Osteoblast (primary cell): ENCODE measurements around the gene MIDN. TPM values are rescaled to one million over a fixed set of nuclear protein-coding genes. Genes with fewer than 3 reads are reported as not detected.
A peak's percentile ranks its signal among the peaks of the same experiment; 100 is the strongest.
"Not testable (repeated sequence)": the region's sequence is repeated elsewhere in the genome, so short reads cannot be mapped to it uniquely, and the experiment has no call there.

Experiments
- DNase-seq: peaks from one replicate; pipeline ENCODE4 v3.0.0; 2011; ENCODE audit warnings: low spot score, mixed read lengths; ENCODE audit not compliant: insufficient read length; ENCODE audit errors: missing footprints
- H2AFZ ChIP-seq: 2 replicates; pipeline ENCODE4 v1.6.0; 2011; ENCODE audit warnings: mild to moderate bottlenecking, low read length
- H3K27ac ChIP-seq: 2 replicates; pipeline ENCODE4 v1.5.1; 2011; ENCODE audit warnings: mild to moderate bottlenecking, low read depth, low read length, moderate library complexity
- H3K27me3 ChIP-seq: 2 replicates; pipeline ENCODE4 v1.6.0; 2012; ENCODE audit warnings: mild to moderate bottlenecking, control low read depth, inconsistent platforms, low read length, moderate library complexity; ENCODE audit not compliant: insufficient read depth
- H3K36me3 ChIP-seq: 2 replicates; pipeline ENCODE4 v1.5.1; 2011; ENCODE audit warnings: mild to moderate bottlenecking, low read length, control low read depth, moderate library complexity; ENCODE audit not compliant: insufficient read depth
- H3K4me1 ChIP-seq: 2 replicates; pipeline ENCODE4 v1.5.1; 2011; ENCODE audit warnings: mild to moderate bottlenecking, low read length, control low read depth, moderate library complexity; ENCODE audit not compliant: insufficient read depth
- H3K4me2 ChIP-seq: 2 replicates; pipeline ENCODE4 v1.6.0; 2011; ENCODE audit warnings: mild to moderate bottlenecking, low read length; ENCODE audit not compliant: insufficient read depth
- H3K4me3 ChIP-seq: fragments of 200-600 bp; sonication (generic); 3 replicates; pipeline ENCODE4 v1.5.1; 2012; ENCODE audit warnings: mild to moderate bottlenecking, low read length, inconsistent platforms; ENCODE audit not compliant: insufficient read depth
- H3K79me2 ChIP-seq: 2 replicates; pipeline ENCODE4 v1.6.0; 2012; ENCODE audit warnings: mild to moderate bottlenecking, low read length, control low read depth, inconsistent platforms; ENCODE audit not compliant: insufficient read depth
- H3K9me3 ChIP-seq: 2 replicates; pipeline ENCODE4 v1.5.1; 2011; ENCODE audit warnings: low read depth, low read length, control low read depth
- H4K20me1 ChIP-seq: 2 replicates; pipeline ENCODE4 v1.6.0; 2012; ENCODE audit warnings: mild to moderate bottlenecking, low read length, control low read depth; ENCODE audit not compliant: insufficient read depth
- total RNA-seq: library from RNA; depleted of rRNA; stranded (reverse); fragments of >200 nt; gene quantifications from 2 replicates; pipeline ENCODE4 v1.2.3, GENCODE V29; 2012
- TF ChIP-seq, protein P1 (sequence below): IDR thresholded peaks from 2 replicates; pipeline ENCODE4 v1.5.1; 2011; ENCODE audit warnings: mild to moderate bottlenecking, low read depth, low read length, moderate library complexity; ENCODE audit errors: extremely low read depth

MIDN gene
- total RNA-seq, 1 donor: 19.9 TPM

DNA sequence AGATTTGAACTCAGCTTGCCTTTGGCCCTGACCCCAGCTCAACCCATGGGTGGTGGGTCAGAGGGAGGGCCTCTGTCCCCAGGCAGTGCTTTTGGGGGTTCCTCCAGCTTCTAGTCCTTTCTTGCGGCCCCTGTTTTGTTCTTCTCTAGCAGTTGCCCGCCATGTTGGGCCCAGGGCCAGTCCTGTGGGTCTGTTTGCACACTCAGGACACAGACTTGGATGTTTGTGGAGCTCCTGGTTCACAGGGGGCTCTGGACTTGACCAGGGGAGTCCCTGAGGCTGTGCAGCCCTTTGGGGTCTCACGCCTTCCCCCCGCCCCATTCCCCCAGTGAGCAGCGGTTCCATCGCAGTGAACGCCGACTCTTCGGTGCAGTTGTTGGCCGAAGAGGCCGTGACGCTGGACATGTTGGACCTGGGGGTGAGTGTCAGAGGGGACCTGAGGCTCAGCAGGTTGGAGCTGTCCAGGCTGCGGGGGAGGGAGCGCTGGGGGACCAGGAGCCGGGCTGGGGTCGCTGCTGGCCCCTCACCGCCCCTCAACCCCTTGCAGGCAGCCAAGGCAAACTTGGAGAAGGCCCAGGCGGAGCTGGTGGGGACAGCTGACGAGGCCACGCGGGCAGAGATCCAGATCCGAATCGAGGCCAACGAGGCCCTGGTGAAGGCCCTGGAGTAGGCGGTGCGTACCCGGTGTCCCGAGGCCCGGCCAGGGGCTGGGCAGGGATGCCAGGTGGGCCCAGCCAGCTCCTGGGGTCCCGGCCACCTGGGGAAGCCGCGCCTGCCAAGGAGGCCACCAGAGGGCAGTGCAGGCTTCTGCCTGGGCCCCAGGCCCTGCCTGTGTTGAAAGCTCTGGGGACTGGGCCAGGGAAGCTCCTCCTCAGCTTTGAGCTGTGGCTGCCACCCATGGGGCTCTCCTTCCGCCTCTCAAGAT lies 4.4 kb upstream of the MIDN start:
- DNase-seq: peak; percentile 100
- Histone ChIP-seq H4K20me1 (peaks cover 19% of the 10 kb centered on the region), H3K27ac (peak overlapping the region; percentile 28), H3K4me3 (peak overlapping the region; percentile 48), H3K4me2 (peak overlapping the region; percentile 64), H3K4me1 (peaks cover 38% of the 10 kb centered on the region), H3K27me3 (no peaks in the 10 kb centered on the region), H3K79me2 (peaks cover 29% of the 10 kb centered on the region), H3K36me3 (no peaks in the 10 kb centered on the region), H2AFZ (no peak overlapping the region), H3K9me3 (no peaks in the 10 kb centered on the region)
- TF ChIP-seq, protein P1, sequence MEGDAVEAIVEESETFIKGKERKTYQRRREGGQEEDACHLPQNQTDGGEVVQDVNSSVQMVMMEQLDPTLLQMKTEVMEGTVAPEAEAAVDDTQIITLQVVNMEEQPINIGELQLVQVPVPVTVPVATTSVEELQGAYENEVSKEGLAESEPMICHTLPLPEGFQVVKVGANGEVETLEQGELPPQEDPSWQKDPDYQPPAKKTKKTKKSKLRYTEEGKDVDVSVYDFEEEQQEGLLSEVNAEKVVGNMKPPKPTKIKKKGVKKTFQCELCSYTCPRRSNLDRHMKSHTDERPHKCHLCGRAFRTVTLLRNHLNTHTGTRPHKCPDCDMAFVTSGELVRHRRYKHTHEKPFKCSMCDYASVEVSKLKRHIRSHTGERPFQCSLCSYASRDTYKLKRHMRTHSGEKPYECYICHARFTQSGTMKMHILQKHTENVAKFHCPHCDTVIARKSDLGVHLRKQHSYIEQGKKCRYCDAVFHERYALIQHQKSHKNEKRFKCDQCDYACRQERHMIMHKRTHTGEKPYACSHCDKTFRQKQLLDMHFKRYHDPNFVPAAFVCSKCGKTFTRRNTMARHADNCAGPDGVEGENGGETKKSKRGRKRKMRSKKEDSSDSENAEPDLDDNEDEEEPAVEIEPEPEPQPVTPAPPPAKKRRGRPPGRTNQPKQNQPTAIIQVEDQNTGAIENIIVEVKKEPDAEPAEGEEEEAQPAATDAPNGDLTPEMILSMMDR: peak; percentile 86

DNA sequence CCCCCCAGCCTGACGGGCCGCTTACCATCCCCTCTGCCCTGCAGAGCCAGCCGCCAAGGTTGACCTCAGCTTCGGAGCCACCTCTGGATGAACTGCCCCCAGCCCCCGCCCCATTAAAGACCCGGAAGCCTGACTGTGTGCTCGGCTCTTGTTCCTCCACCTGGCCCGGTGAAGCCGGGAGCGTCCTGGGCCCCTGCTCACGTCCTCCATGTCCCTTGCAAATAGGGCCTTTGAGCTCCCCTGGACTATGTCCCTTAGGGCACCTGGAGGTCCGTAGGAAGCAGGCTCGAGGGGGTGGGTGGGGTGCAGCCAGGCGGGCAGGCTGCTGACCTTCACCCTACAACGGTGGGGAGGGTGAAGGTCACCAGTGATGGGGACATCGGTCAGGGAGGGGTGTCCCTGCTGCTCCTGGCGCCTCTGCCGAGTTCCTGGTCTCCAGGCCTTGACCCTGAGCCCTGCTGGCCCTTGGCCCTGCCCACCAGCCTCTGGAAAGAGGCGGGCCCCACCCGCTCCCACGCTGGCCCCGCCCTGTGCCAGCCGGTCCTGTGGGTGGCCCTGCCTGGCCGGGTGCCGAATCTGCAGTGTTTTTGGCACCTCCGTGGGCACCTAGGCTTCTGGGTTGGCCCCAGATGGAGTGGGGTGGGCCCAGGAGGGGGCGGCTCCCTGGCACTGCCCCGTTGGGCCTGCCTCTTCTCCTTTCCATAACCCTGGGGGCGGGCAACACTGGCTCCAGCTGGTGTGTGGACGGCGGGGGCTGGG lies 3.5 kb upstream of the MIDN start:
- H3K9me3 ChIP-seq: no peaks in the 10 kb centered on the region
- H3K4me3 ChIP-seq: peak overlapping the region; percentile 48
- peaks cover 20% of the 10 kb centered on the region for H4K20me1 ChIP-seq
- H3K4me2 ChIP-seq: peak overlapping the region; percentile 64
- TF ChIP-seq, protein P1: no peak
- peak; percentile 93 for DNase-seq
- H3K27ac ChIP-seq: peak overlapping the region; percentile 28
- no peaks in the 10 kb centered on the region for H3K27me3 ChIP-seq
- H3K79me2 ChIP-seq: peaks cover 31% of the 10 kb centered on the region
- H3K36me3 ChIP-seq: no peaks in the 10 kb centered on the region
- peaks cover 34% of the 10 kb centered on the region for H3K4me1 ChIP-seq
- H2AFZ ChIP-seq: no peak overlapping the region

DNA sequence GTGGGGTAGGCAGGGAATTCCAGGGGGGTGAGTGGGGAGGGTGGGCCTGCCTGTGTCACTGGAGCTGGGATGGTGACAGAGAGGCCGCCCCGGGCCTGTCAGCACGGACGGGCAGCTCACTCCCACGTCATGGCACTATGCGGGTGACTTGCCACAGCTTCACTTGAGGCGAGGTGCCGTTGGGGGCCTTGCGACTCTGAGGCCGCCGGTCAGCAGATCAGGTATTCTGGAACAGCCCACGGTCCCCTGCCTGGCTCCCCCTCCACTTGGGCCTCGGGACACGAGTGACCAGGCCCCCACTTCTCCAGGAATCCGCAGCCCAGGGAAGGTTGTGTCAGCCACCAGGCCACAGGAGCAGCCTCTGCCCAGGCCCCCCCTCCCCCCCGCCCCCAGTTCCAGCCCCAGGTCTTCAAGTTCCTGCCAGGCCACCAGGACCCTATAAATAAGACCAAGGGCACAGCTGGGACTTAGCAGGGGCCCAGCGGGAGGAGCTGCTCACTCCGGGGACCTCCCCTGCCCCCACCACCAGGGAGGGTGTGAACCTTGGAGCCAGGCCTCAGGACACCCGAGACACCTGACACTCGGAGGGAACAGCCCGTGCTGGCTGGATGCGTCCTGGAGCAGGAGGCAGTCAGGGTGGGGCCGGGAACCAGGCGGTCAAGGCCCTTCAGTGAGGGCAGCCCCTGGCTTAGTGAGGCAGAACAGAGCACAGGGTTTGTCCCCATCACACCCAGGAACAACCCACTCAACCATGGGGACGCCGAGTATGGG lies 2.7 kb upstream of the MIDN start:
- H3K4me1 ChIP-seq: peaks cover 32% of the 10 kb centered on the region
- no peak overlapping the region for H3K27ac ChIP-seq
- H3K4me2 ChIP-seq: no peak overlapping the region
- H3K36me3 ChIP-seq: no peaks in the 10 kb centered on the region
- H2AFZ ChIP-seq: no peak overlapping the region
- H3K9me3 ChIP-seq: no peaks in the 10 kb centered on the region
- TF ChIP-seq, protein P1: no peak
- H3K27me3 ChIP-seq: no peaks in the 10 kb centered on the region
- H3K4me3 ChIP-seq: no peak overlapping the region
- H3K79me2 ChIP-seq: peaks cover 33% of the 10 kb centered on the region
- peaks cover 22% of the 10 kb centered on the region for H4K20me1 ChIP-seq
- no peak for DNase-seq

DNA sequence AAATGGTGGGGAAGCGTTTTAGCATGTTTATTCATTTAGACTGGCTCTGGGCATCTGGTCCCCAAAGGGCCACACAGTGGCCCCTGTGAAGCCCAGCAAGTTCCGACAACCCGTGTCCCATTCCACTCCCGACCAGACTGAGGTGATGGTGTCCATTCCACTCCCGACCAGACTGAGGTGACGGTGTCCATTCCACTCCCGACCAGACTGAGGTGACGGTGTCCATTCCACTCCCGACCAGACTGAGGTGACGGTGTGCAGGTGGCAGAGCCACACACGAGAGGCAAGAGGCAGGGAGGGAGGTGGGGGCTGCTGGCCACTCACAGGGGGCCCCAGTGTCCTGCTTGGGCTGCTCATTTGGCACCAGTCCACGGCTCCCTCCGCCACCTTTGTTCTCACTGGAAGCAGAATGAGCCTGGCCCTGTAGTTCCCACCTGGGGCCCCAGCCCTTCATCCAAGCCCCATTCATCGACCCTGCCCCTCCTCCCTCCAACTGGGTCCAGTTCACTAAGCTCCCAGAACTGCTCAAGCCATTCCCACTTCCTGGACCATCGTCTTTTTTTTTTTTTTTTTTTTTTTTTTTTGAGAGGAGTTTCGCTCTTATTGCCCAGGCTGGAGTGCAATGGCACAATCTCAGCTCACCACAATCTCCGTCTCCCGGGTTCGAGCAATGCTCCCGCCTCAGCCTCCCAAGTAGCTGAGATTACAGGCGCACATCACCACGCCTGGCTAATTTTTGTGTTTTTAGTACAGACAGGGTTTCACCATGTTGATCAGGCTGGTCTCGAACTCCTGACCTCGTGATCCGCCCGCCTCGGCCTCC lies 1.9 kb upstream of the MIDN start:
- DNase-seq, H3K27ac ChIP-seq: not testable (repeated sequence)

More for the DNA sequence above, 1.9 kb upstream of the MIDN start:
- not testable (repeated sequence) for H3K9me3 ChIP-seq, H2AFZ ChIP-seq, H3K4me3 ChIP-seq, H3K36me3 ChIP-seq, H3K27me3 ChIP-seq, H3K4me2 ChIP-seq
- peaks cover 27% of the 10 kb centered on the region for H4K20me1 ChIP-seq
- peaks cover 24% of the 10 kb centered on the region for H3K4me1 ChIP-seq
- peaks cover 38% of the 10 kb centered on the region for H3K79me2 ChIP-seq
